ENCODE data around the gene CPT1B. TPM values are rescaled to one million over a fixed set of nuclear protein-coding genes. Genes with fewer than 3 reads are reported as not detected.
"Not testable (repeated sequence)": the region's sequence is repeated elsewhere in the genome, so short reads cannot be mapped to it uniquely, and the experiment has no call there.

CPT1B gene
- total RNA-seq, 1 experiment from 2014 or later = 5.4 TPM

DNA sequence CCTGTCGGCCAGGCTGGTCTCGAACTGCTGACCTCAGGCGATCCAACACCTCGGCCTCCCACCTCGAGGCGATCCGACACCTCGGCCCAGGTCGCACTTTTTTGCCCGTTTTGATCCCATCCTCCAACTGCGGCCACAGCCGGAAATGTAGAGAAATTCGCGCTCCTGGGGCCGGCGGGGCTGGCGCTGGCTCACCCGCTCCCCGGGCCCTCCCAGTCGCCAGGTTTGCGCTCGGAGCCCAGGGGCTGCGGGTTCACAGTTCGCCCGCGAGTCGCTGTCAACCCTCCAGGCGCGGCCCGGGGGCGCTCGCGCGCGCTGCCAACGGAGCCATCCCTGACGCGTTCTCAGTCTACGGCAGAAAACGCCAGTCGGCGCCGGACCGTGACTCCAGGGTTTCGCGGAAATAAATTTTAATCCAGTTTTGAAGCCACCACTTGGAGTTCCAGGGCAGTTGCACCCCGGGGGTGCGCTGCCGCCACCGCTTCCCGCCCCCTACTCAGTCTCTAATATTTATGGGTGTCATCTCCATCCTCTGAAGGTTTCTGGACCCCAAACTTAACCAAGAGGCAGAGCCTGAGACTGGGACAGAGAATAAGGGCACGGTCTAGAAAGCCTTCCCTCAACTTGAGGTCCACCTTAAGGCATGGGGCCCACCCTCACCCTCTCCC is 34.0 kb downstream of the CPT1B start:
- in situ Hi-C loops (cut with HindIII; ENCODE audit: low pct_unique_long_range_greater_than_20kb, low sequenced_read_pairs) = no loop called here
- DNase-seq (ENCODE audit: low read depth, low spot score) = no peak

DNA sequence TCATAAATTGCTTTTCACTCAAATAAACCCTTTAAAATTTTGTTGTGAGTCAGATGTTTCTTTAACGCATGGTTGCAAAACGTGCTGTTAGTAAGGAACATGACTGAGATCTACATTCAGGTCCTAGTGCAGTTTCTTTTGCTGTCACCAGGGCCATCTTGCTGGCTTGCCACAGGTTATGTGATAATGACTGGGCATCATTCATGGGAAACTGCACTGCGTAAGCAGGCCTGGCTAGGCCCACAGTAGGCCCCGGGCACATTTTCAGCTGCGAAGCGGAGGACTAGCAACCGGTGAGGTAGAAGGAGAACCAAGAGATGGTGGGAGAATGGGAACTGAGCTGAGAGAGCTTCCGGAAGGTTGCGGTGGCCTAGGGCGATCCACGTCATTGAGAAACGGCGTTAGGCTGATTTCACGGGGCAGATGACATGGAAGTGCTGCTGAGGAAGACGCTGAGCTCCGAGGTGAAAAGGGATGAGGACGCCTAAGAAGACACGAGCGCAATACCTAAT is 35.8 kb downstream of the CPT1B start:
- no peak for DNase-seq (ENCODE audit: low read depth, low spot score)
- in situ Hi-C loops (cut with HindIII; ENCODE audit: low pct_unique_long_range_greater_than_20kb, low sequenced_read_pairs) = no loop called here

DNA sequence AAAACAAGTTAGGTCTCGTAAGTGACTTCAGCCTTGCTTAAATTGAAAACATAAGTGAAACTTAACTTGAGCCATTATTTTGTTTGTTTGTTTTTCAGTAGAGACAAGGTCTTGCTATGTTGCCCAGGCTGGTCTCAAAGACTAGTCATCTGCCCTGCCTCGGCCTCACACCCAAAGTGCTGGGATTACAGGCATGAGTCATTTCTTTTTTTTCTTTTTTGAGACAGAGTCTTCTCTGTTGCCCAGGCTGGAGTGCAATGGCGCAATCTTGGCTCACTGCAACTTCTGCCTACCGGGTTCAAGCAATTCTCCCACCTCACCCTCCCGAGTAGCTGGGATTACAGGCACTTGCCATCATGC is 36.6 kb downstream of the CPT1B start:
- peak; percentile 86 for DNase-seq (ENCODE audit: low read depth, low spot score)
- in situ Hi-C loops (cut with HindIII; ENCODE audit: low pct_unique_long_range_greater_than_20kb, low sequenced_read_pairs) = not testable (repeated sequence)

DNA sequence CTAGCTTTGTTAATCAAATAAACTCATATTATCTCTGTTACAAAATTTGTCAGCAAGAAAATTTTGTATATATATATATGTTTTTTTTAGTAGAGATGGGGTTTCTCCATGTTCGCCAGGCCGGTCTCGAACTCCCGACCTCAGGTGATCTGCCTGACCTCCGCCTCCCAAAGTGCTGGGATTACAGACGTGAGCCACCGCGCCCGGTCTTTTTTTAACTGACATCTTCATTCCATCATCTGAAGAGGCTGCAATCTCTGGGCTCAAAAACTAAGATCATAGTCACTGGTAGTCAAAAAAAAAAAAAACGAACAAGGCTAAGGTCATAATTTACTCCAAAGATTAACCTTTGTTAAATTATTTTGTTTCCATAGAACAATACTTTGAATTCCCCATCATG is 37.8 kb downstream of the CPT1B start:
- no peak for DNase-seq (ENCODE audit: low read depth, low spot score)
- in situ Hi-C loops (cut with HindIII; ENCODE audit: low pct_unique_long_range_greater_than_20kb, low sequenced_read_pairs) = no loop called here

DNA sequence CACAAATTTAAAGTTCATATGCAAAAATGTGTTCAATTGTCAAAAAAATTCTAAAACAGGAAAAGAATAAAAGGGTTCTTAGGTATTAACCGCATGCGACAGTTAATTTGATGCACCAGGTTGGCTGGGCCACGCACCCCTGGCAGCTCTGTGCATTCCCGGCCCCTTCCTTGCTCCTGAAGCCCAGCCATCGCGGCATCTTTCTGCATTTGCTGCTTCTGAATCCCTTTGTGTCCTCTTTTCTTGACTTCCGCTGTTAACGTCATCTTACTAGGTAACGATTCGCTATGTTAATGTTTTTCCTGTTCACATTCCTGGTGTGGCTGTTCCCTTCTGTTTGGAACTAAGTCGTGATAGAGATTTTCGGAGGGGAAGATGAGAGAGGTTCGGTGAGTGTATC is 40.5 kb downstream of the CPT1B start:
- in situ Hi-C loops (cut with HindIII; ENCODE audit: low pct_unique_long_range_greater_than_20kb, low sequenced_read_pairs) = no loop called here
- no peak for DNase-seq (ENCODE audit: low read depth, low spot score)

DNA sequence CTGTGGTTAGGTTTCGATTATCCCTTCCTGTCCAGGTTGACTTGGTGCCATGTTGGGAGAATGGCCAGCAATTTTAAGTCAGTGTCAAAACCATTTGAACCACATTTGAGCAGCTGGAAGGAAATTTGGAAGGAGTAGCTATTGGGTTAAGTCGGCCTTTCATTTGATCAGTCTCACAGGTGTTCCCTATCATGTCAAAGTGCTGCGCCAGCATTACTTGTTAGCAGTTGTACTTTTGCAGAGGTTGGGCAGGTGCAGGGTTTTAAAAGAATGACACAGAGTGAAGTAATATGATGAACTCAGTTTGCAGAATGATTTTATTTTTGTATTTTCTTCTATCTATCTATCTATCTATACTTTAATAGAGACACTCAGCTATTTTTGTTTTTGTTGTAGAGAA is 42.0 kb downstream of the CPT1B start:
- DNase-seq (ENCODE audit: low read depth, low spot score) = no peak
- in situ Hi-C loops (cut with HindIII; ENCODE audit: low pct_unique_long_range_greater_than_20kb, low sequenced_read_pairs) = no loop called here

DNA sequence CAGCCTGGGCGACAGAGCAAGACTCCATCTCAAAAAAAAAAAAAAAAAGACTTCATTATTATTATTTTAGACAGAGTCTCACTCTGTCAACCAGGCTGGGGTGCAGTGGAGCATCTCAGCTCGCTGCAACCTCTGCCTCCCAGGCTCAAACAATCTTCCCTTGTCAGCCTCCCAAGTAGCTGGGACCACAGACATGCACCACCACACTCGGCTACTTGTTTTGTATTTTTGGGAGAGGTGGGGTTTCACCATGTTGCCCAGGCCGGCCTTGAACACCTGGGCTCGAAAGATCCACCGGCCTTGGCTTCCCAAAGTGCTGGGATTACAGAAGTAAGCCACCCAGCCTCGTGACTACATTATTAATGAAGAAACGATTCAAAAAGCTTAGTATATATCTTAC is 43.1 kb downstream of the CPT1B start:
- in situ Hi-C loops (cut with HindIII; ENCODE audit: low pct_unique_long_range_greater_than_20kb, low sequenced_read_pairs) = no loop called here
- no peak for DNase-seq (ENCODE audit: low read depth, low spot score)

DNA sequence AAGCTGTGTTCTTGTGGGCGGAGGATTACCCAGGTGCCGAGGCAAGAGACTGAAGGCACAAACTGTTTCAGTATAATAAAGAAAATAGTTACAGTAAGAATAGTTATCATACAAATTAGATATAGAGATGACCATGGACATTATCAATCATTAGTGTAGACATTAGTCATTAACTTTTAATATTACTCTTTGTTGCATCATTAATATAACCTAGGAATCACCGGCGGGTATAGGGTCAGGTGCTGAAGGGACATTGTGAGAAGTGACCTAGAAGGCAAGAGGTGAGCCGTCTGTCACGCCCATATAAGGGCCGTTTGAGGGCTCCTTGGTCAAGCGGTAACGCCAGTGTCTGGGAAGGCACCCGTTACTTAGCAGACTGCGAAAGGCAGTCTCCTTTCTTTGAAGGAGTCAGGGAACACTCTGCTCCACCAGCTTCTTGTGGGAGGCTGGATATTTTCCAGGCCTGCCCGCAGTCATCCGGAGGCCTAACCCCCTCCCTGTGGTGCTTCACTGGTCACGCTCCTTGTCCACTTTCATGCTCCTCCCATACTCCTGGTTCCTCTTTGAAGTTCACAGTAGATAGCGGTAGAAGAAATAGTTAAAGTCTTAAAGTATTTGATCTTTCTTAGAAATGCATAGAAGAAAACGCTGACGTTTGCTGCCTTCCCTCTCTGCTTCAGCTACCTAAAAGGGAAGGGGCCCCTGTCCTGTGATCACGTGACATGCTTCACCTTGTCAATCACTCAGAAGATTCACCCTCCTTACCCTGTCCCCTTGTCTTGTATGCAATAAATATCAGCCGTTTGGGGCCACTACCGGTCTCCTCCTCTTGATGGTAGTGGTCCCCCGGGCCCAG is 44.1 kb downstream of the CPT1B start:
- DNase-seq (ENCODE audit: low read depth, low spot score); in situ Hi-C loops (cut with HindIII; ENCODE audit: low pct_unique_long_range_greater_than_20kb, low sequenced_read_pairs): not testable (repeated sequence)

DNA sequence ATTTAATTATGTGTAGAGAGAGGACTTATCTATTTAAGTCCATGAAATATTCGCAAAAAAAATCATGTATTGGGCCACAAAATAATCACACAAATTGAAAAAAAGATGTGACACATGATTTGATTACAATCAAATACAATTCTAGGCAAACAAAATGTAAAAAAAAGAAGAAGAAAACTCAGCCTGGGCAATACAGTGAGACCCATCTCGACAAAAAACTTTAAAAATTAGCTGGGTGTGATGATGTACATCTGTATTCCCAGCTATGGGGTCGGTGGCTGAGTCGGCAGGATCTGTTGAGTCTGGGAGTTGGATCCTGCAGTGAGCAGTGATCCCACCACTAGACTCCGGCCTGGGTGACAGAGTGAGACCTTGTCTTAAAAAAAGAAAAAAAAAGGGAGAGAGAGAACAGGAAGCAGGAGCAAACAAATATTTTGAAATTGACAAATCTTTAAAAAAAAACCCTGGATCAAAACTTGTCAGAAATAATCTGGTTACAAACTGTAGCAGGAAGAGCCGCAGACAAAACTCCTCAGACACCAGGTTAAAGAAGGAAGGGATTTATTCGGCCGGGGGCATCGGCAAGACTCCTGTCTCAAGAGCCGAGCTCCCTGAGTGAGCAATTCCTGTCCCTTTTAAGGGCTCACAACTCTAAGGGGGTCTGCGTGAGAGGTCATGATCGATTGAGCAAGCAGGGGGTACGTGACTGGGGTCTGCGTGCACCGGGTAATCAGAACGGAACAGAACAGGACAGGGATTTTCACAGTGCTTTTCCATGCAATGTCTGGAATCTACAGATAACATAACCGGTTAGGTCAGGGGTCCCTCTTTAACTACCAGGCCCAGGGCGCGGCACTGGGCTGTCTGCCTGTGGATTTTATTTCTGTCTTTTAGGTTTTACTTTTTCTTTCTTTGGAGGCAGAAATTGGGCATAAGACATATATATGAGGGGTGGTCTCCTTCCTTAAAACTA is 45.1 kb downstream of the CPT1B start:
- DNase-seq (ENCODE audit: low read depth, low spot score) = no peak
- in situ Hi-C loops (cut with HindIII; ENCODE audit: low pct_unique_long_range_greater_than_20kb, low sequenced_read_pairs) = no loop called here

DNA sequence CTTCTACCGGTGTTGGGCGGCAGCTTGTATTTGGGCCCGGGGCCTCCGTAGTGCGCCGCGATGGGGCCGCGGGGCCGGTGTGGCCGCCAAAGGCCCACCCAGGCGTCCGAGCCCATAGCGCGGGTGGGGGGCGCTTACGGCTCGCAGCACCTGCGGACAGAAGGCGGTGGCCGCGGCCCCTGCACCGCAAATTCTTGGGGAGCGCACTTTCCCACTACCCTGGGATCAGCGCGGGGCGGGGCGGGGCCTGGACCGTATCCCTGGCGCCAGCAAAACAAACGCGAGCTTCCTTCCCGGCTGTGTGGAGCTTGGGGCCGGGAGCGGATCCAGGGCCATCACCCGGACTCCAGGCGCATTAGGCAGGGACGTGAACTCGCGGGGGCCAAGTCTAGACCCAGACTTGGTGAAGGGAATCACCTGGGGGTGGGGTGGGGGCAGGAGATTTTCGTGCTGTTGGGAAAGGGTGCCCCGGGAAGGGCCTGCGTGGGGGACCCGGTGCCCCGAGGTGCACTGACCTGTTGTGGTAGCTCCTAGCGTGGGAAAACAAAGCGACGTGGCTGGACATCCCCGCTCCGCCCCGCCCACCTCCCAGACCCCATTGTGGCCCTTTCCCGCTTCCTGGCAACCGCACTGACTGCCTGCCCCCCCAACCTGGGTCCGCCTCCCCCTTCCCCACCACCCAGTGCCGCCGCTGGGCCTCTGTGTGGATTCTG is 46.1 kb downstream of the CPT1B start:
- DNase-seq (ENCODE audit: low read depth, low spot score) = no peak
- in situ Hi-C loops (cut with HindIII; ENCODE audit: low pct_unique_long_range_greater_than_20kb, low sequenced_read_pairs) = no loop called here

DNA sequence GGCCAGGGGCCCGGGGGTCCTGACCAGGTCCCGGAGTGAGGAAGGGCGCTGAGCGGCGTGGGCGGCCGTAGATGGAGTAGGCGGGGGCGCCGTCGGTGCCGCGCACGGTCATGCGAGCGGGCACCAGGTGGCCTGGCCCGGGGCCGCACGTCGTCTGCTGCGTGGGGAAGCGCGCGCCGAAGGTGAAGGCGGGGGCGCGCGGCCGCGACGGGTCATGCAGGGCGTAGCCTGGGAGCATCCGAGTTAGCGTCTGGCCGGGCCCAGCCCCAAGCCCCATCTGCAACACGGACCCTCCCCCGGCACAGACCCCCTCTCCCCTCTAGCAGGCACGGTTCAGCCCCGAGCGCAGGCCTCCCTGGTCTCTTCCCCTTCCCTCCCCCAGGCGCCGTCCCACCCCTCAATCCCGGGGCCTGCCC is 46.7 kb downstream of the CPT1B start:
- no peak for DNase-seq (ENCODE audit: low read depth, low spot score)
- in situ Hi-C loops (cut with HindIII; ENCODE audit: low pct_unique_long_range_greater_than_20kb, low sequenced_read_pairs) = no loop called here

DNA sequence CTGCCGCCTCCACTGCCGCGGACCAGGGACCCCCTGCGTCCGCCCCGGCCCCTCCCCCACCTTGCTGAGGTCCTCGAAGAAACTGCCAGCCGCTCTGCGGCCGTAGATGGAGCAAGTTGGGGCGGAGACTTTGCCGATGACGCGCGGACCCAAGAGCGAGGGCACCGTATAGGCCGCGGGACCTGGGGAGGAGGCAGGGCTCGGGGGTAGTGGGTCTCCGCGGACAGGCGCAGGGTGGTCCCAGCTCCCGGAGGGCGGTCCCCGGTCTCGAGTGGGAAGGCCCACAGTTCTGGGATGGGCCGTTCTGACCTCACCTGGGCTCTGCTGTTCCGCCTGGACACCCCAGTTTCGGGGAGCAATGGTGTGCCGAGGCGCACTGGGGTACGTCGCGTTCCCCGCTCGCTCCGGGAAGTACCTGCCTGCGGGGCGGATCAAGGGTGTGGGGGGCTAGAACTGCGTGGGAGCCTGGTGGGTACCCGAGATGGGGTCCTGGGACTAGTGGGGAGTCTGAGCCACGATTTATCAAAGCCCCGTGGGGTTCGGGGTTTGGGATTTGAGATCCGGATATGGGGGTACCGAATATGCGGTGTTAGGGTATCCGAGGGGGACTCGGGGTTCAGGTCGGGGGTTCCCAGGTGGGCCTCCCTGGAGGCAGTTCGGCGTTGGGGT is 47.2 kb downstream of the CPT1B start:
- DNase-seq (ENCODE audit: low read depth, low spot score) = peak; percentile 59
- in situ Hi-C loops (cut with HindIII; ENCODE audit: low pct_unique_long_range_greater_than_20kb, low sequenced_read_pairs) = no loop called here

DNA sequence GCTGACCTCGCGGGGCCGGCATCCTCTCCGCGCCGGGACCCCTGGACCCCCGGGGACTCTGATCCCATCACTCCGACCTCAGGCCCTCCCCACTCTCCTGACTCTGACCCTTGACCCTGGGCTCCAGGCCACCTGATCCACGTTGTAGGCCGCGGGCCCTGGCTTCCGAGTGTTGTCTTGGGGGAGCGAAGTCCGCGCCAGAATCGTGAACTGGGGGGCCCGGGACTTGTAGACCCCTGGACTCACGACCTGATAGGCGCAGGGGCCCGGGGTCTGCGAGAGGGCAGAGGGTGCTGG is 47.7 kb downstream of the CPT1B start:
- no peak for DNase-seq (ENCODE audit: low read depth, low spot score)
- in situ Hi-C loops (cut with HindIII; ENCODE audit: low pct_unique_long_range_greater_than_20kb, low sequenced_read_pairs) = no loop called here

DNA sequence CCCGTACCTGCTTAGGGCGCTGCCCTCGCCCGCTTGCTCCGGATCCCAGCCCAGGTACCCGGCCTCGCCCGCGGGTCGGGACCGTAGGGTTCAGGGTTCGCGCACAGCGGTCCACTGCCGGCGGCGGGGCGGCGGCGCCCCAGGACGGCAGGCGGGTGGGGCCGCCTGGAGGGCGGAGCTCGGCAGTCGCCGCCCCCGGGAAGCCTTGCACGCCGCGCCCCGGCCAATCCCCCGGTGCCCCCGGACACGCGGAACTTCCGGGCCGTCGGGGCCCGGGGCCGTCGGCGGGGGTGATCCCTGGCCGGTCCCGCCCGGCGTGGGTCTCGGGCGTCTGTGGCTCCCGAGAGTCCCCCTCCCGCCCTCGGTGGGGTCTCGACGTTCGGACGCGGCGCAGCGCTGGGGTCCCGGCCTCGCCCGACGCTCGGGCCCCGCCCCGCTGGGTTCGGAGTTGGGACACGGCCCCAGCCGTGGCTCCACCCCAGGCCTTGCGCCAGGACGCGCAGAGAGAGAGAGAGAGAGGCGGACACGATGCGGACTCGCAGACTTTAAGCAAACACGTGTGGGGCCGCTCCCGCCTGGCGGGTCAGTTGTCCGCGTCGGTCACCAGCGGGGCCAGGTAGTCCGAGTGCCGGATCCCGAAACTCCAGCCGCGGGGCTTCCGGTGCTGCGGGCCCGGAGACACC is 48.2 kb downstream of the CPT1B start, which contains the start of gene TYMP:
Gene TYMP (minus strand): TSS at position 116 of the 683 bp plus-strand sequence. CDS start 303 bp downstream, outside the sequence.
- DNase-seq (ENCODE audit: low read depth, low spot score) = no peak
- in situ Hi-C loops (cut with HindIII; ENCODE audit: low pct_unique_long_range_greater_than_20kb, low sequenced_read_pairs) = no loop called here

DNA sequence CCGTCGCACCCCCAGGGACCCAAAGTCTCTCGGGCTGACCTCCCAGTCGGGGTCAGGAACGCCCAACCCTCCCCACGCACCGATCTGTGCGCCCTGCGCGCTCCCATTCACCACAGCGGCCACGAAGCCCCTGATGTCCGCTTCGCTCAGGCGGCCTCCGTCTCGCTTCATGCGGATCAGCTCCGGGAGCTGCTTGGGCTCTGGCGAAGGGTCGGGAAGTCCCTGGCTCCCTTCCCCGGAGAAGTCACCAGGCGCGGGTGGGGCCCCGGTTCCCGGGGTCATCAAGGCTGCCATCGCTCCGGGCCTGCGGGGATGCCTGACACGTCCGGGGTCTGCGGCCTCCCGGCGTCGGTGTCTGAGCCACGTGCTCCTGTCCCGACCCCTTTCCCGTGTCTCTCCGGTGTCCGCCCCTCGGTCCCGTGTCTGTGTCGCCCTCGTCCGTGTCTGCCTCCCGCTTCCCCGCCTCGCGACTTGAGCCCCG is 48.8 kb downstream of the CPT1B start:
- in situ Hi-C loops (cut with HindIII; ENCODE audit: low pct_unique_long_range_greater_than_20kb, low sequenced_read_pairs) = no loop called here
- no peak for DNase-seq (ENCODE audit: low read depth, low spot score)

DNA sequence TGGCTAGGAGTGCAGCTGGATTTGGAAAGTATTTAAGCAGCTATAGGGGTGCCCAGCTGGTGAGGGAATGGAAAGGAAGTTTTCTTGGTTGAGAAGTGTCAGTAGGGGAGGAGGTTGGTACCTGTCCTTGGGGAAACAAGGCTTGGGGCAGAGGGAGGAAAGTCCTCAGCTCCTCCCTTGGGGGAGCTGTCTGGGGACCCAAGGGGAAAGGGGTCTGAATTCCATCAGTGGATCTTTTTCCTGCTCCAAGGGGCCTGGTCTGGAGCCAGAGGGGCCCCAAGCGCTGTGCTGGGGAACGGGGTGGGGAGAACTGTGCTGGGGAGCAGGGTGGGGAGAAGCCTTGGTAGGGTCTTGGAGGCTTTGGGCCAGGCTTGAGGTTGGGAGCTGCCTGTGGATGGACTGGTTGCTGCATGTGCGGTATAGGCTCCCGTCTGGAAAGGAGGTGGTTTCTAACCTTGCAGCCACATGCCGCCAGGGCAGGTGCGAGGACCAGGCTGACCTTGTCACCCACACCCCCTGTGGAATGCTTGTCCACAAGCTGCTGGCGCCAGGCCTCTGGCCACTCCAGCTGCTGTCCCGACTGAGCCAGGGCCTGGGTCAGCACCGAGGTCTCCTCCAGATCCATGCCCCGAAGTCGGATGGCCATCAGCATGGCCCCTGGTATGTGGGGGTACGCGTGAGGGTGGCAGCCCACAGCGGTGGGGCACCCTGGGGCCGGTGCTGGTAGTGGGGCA is 49.4 kb downstream of the CPT1B start:
- no peak for DNase-seq (ENCODE audit: low read depth, low spot score)
- in situ Hi-C loops (cut with HindIII; ENCODE audit: low pct_unique_long_range_greater_than_20kb, low sequenced_read_pairs) = no loop called here

Data from SK-MEL-5 (cell line).